Activated CD8-positive, alpha-beta T cell treated with anti-CD3 and anti-CD28 coated beads, Interleukin-2, amount 10 ng/mL, durations not matched to agents 7 days and 5 days (primary cell): ENCODE data around the gene UBA3. TPM values are rescaled to one million over a fixed set of nuclear protein-coding genes. Genes with fewer than 3 reads are reported as not detected.

Experiments used
- ATAC-seq: fragments of 150-1000 bp; cut with Tn5 transposase; one replicate; pipeline ENCODE4 v1.10.0; 2021; ENCODE audit warnings: moderate library complexity
- CTCF ChIA-PET: fragments of 350-600 bp; sonication (Branson Sonifier 250); formaldehyde crosslinking; loops from one replicate; lab custom pipeline; 2021; ENCODE audit warnings: antibody characterized with exemption; lab: Charles Lee
- POLR2A ChIA-PET: fragments of 350-600 bp; sonication (Branson Sonifier 250); formaldehyde crosslinking; loops from one replicate; lab custom pipeline; 2021; ENCODE audit warnings: antibody characterized with exemption; lab: Charles Lee
- DNase-seq: peaks from one replicate; pipeline ENCODE4 v3.0.0-alpha.2; 2020
- H3K27ac Mint-ChIP-seq: one replicate; pipeline ENCODE4 v1.8.0; 2021; ENCODE audit warnings: mild to moderate bottlenecking, mixed read lengths
- H3K27me3 Mint-ChIP-seq: one replicate; pipeline ENCODE4 v1.8.0; 2021; ENCODE audit warnings: low read depth, mixed read lengths
- H3K36me3 Mint-ChIP-seq: one replicate; pipeline ENCODE4 v1.8.0; 2021; ENCODE audit warnings: low read depth, mixed read lengths
- H3K4me1 Mint-ChIP-seq: one replicate; pipeline ENCODE4 v1.8.0; 2021; ENCODE audit warnings: low read depth, mixed read lengths
- H3K4me3 Mint-ChIP-seq: one replicate; pipeline ENCODE4 v1.8.0; 2021; ENCODE audit warnings: mild to moderate bottlenecking, mixed read lengths
- H3K9me3 Mint-ChIP-seq: one replicate; pipeline ENCODE4 v1.8.0; 2022; ENCODE audit warnings: mixed read lengths; ENCODE audit not compliant: insufficient read depth
- total RNA-seq, 2 experiments: library from RNA; stranded (reverse); gene quantifications; one replicate each; pipeline ENCODE4 v1.2.3, GENCODE V29; 2021

The UBA3 gene
- total RNA-seq, 2 experiments from 2014 or later: 95.5 to 101 TPM

DNA sequence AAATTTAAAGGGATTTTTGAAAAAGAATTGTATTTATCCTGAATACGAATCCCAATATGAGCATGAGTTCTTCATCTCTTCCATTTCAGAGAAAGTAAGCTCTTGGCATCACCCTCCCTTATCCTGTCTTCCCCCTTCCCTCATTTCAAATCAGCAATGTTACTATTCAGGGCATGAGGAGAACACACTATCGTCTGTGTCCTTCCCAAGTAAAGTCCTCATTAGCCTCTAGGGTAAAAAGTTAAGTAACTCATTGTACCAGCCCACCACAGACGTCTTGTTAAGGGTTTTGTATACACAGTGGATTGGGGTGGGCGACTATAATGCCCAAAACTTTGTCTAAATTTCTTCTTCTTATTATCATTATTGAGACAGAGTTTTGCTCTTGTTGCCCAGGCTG lies 19.4 kb upstream of the UBA3 start:
- H3K9me3 Mint-ChIP-seq: no peaks in the 10 kb centered on the region
- POLR2A ChIA-PET: interaction anchor here (0.7 kb wide), 1 partner anchor 324 kb away, joined by 3 read pairs; no protein-coding TSS in a partner anchor
- H3K36me3 Mint-ChIP-seq: peaks cover 80% of the 10 kb centered on the region
- CTCF ChIA-PET: interaction anchor here (4.2 kb wide), 1 partner anchor 20 kb away, joined by 27 read pairs; no protein-coding TSS in a partner anchor
- no peak for ATAC-seq
- H3K27ac Mint-ChIP-seq: no peak overlapping the region
- DNase-seq: no peak
- no peaks in the 10 kb centered on the region for H3K27me3 Mint-ChIP-seq
- no peak overlapping the region for H3K4me3 Mint-ChIP-seq
- H3K4me1 Mint-ChIP-seq: peaks cover 73% of the 10 kb centered on the region

DNA sequence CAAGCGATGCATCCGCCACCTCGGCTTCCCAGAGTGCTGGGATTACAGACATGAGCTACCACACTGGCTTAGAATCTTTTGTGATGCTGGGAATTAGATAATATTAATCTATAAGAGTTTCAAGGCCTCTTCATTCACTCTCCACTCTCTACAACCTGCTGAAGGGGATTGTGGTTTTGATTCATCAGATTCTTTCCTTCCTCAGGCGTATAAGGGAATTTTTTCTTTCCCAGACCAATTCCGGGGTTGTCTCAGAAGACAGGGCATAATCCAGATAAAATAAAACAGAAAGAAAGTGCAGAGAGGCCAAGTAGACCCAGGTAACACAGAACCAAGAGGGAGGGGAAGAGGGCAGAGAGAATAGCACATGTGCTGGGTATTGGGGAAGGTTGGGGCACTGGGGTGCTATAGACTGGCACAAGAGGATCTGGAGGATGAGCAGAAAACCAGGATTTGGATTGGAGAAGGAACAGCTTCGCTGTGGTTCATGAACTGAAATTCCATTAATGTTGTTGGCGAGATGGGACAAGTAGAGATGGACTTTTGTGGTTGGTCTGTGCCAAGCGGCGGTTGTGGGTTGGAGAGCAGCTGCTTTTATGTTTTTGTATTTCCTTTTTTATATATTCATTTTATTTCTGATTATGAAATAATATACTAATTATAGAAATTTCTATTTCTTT lies 17.4 kb upstream of the UBA3 start:
- POLR2A ChIA-PET: no interaction called here
- ATAC-seq: no peak
- CTCF ChIA-PET: no interaction called here
- DNase-seq: no peak
- H3K9me3 Mint-ChIP-seq: no peaks in the 10 kb centered on the region
- no peak overlapping the region for H3K4me3 Mint-ChIP-seq
- H3K27ac Mint-ChIP-seq: peak overlapping the region; percentile 13
- H3K36me3 Mint-ChIP-seq: peaks cover 76% of the 10 kb centered on the region
- H3K27me3 Mint-ChIP-seq: no peaks in the 10 kb centered on the region
- H3K4me1 Mint-ChIP-seq: peaks cover 76% of the 10 kb centered on the region

DNA sequence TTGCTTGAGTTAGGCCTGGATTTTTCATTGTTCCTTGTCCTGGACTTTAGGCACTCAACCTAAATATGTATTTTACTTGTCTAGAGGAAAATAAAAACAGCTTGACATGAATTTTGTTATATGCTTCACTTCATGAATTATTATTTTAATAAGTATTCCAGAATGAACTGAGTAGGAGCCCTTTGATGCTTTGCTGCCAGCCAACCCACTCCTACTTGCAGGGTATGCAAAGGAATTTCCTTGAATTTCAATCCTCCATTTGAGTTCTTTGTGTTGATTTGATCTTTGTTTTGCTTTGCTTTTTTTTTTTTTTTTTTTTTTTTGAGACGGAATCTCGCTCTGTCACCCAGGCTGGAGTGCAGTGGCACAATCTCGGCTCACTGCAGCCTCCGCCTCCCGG lies 16.1 kb upstream of the UBA3 start:
- ChIA-PET CTCF (interaction anchor here (0.5 to 1.1 kb wide), 3 partner anchors 8 to 14 kb away, joined by 3 read pairs; no protein-coding TSS in a partner anchor), POLR2A (interaction anchor here (1.1 to 2.1 kb wide), 2 partner anchors 10 to 44 kb away, joined by 3 to 9 read pairs; partner anchors contain the start of genes ARL6IP5 and TMF1)
- DNase-seq: no peak
- H3K27me3 Mint-ChIP-seq: no peaks in the 10 kb centered on the region
- H3K27ac Mint-ChIP-seq: no peak overlapping the region
- H3K4me3 Mint-ChIP-seq: no peak overlapping the region
- no peak for ATAC-seq
- peaks cover 72% of the 10 kb centered on the region for H3K36me3 Mint-ChIP-seq
- peaks cover 76% of the 10 kb centered on the region for H3K4me1 Mint-ChIP-seq
- H3K9me3 Mint-ChIP-seq: no peaks in the 10 kb centered on the region

DNA sequence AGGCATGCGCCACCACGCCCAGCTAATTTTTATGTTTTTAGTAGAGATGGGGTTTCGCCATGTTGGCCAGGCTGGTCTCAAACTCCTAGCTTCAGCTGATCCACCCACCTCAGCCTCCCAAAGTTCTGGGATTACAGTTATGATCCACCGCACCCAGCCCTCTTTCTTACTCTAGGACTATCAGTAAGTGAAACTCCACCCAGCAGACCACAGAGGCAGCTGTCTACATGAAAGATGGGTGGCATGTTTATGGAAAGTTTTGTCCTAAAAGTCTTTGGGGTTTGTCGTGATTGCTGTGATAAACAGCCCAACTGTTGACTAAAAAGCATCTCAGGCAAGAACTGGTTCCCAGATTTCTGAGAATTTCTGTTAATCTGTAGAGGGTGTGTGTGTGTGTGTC lies 15.5 kb upstream of the UBA3 start:
- CTCF ChIA-PET: interaction anchor here (0.5 to 1.1 kb wide), 3 partner anchors 9 to 13 kb away, joined by 3 read pairs; no protein-coding TSS in a partner anchor
- H3K27me3 Mint-ChIP-seq: no peaks in the 10 kb centered on the region

DNA sequence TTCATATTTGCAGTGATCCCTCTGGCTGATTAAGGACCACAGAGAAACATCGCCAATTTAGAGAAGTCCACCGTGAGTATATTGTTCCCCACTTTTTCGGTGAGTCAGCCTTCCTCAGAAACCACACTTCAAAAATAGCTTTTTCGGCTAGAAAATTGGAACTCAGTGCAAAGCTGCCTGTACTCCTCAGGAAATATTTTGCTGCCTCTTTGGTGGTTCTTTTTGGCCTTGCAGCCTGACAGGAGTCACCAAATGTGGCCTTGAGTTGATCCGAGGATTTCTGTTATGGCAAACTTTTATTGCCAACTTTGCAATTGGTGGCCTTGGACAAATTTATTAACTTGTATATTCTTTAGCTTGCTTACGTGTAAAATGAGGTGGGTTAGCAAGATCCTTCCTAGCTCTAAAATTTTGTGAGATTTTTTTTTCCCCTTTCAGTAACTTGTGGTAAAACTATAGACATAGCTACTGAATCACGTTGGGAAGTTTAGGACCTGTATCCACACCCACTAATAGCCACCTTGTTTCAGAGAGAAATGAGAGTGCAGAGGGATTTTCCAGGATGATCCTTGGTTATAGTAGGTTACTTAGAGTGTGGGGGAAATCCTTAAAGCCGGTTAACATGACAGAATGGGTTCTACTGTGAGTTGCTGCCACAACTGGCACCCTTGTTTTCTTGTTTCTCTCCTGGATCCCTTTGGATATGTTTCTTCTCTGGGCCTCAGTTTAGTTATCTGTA lies 14.5 kb upstream of the UBA3 start:
- H3K36me3 Mint-ChIP-seq: peaks cover 73% of the 10 kb centered on the region
- H3K4me1 Mint-ChIP-seq: peaks cover 83% of the 10 kb centered on the region
- POLR2A ChIA-PET: interaction anchor here (0.6 to 2.3 kb wide), 6 partner anchors 9 to 105 kb away, joined by 3 to 9 read pairs (median 6); partner anchors contain the start of genes ARL6IP5, EOGT and UBA3
- DNase-seq (peak; percentile 24), ATAC-seq (peak; percentile 16)
- CTCF ChIA-PET: interaction anchor here (0.8 to 1.8 kb wide), 2 partner anchors 9 to 26 kb away, joined by 3 to 7 read pairs; no protein-coding TSS in a partner anchor
- no peaks in the 10 kb centered on the region for H3K9me3 Mint-ChIP-seq
- peak overlapping the region; percentile 81 for H3K4me3 Mint-ChIP-seq
- no peaks in the 10 kb centered on the region for H3K27me3 Mint-ChIP-seq
- peak overlapping the region; percentile 89 for H3K27ac Mint-ChIP-seq

More for the DNA sequence above, 15.5 kb upstream of the UBA3 start:
- ATAC-seq: peak; percentile 14
- Mint-ChIP-seq H3K4me1 (peaks cover 78% of the 10 kb centered on the region), H3K27ac (peak overlapping the region; percentile 83), H3K9me3 (no peaks in the 10 kb centered on the region), H3K36me3 (peaks cover 71% of the 10 kb centered on the region), H3K4me3 (peak overlapping the region; percentile 39)
- DNase-seq: peak; percentile 32
- POLR2A ChIA-PET: interaction anchor here (1.1 to 2.3 kb wide), 3 partner anchors 10 to 43 kb away, joined by 3 to 9 read pairs (median 6); partner anchors contain the start of genes ARL6IP5 and TMF1

DNA sequence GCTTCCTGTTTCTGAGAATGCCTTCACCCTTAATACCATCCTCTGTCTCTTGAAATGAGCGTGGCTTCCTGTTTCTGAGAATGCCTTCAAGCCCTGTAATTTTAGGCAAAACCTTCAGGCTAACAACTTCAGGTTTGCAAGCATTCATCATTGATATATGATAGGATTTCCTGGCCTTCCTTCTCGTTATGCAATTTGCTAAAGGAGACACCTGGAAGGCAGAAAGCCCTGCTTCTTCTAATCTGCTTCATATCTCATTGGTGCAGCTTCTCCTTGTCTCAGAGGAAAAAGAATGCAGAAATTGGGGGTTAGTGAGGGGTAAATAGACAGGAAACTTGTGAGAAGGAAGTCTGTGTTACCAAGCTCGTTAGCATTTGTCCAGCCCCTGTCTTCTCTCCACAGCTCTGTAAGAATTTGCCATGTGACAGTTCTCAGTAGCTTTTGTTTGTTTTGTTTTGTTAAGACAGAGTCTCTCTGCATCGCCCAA lies 11.9 kb upstream of the UBA3 start:
- peak overlapping the region; percentile 81 for H3K4me3 Mint-ChIP-seq
- CTCF ChIA-PET: interaction anchor here (0.8 to 3.7 kb wide), 6 partner anchors 22 to 111 kb away, joined by 3 to 20 read pairs (median 6); partner anchors contain the start of gene TMF1

DNA sequence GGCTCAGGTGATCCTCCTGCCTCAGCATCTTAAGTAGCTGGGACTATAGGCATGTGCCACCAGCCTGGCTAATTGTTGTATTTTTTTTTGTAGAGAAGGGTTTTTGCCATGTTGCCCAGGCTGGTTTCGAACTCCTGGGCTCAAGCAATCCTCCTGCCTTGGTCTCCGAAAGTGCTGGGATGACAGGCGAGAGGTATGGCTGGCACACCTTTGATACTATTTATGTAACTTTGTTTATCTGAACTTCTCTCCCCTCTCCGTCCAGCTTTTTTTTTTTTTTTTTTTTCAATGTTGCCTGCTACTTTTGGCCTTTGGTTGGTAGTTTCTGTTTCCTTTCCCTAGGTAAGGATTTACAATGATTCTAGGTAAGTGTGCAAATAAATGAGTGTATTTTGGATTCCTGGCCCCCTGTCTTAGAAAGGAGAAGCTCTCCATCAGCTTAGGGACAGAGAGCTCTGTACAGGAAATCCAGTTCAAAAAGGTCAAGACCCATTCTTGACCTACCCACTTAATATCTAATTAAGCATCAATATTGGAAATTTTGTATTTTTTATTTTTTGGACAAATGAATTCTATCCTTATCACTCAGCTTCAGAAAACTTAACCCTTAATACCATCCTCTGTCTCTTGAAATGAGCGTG lies 11.3 kb upstream of the UBA3 start:
- Mint-ChIP-seq H3K27ac (peak overlapping the region; percentile 88), H3K4me3 (peak overlapping the region; percentile 81), H3K4me1 (peaks cover 79% of the 10 kb centered on the region), H3K9me3 (no peaks in the 10 kb centered on the region), H3K27me3 (no peaks in the 10 kb centered on the region), H3K36me3 (peaks cover 69% of the 10 kb centered on the region)
- peak; percentile 7 for ATAC-seq
- ChIA-PET POLR2A (interaction anchor here (0.6 to 4.6 kb wide), 13 partner anchors 10 to 119 kb away, joined by 3 to 40 read pairs (median 3); partner anchors contain the start of genes TMF1 and UBA3), CTCF (interaction anchor here (0.8 to 3.7 kb wide), 7 partner anchors 22 to 112 kb away, joined by 3 to 20 read pairs (median 4); partner anchors contain the start of genes EOGT and TMF1)
- no peak for DNase-seq

More for the DNA sequence above, 11.9 kb upstream of the UBA3 start:
- peak; percentile 70 for ATAC-seq
- POLR2A ChIA-PET: interaction anchor here (0.6 to 4.6 kb wide), 11 partner anchors 9 to 118 kb away, joined by 3 to 40 read pairs (median 3); partner anchors contain the start of genes TMF1 and UBA3
- H3K4me1 Mint-ChIP-seq: peaks cover 84% of the 10 kb centered on the region
- H3K36me3 Mint-ChIP-seq: peaks cover 74% of the 10 kb centered on the region
- no peaks in the 10 kb centered on the region for H3K9me3 Mint-ChIP-seq
- DNase-seq: peak; percentile 55
- H3K27me3 Mint-ChIP-seq: no peaks in the 10 kb centered on the region
- H3K27ac Mint-ChIP-seq: peak overlapping the region; percentile 88

DNA sequence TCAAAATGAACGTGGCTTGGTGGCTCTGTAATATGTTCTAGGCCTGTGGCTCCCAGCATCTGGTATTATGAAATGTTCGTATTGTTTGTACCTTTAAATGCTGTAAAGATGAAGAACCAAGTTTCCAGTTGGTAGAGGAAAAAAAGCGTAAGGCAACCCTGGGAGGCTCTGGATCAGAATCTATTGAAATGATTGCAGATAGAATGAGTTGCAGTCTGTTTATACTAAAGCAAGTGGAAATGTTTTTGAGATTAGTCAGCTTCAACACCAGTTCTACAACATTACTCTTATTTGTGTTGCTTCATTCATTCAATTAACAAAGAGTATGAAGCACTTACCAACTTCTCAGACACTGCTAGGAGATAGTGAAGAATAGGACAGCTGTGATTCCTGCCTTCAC lies 9.9 kb upstream of the UBA3 start:
- ATAC-seq (no peak), DNase-seq (no peak)
- H3K4me1 Mint-ChIP-seq: peaks cover 66% of the 10 kb centered on the region
- CTCF ChIA-PET: interaction anchor here (0.7 to 3.7 kb wide), 4 partner anchors 26 to 85 kb away, joined by 3 to 14 read pairs (median 6); partner anchors contain the start of gene TMF1
- POLR2A ChIA-PET: interaction anchor here (0.6 to 4.6 kb wide), 7 partner anchors 10 to 41 kb away, joined by 3 to 40 read pairs (median 5); partner anchors contain the start of genes TMF1 and UBA3
- peaks cover 72% of the 10 kb centered on the region for H3K36me3 Mint-ChIP-seq
- H3K9me3 Mint-ChIP-seq: no peaks in the 10 kb centered on the region
- peak overlapping the region; percentile 77 for H3K27ac Mint-ChIP-seq
- H3K27me3 Mint-ChIP-seq: no peaks in the 10 kb centered on the region
- peak overlapping the region; percentile 95 for H3K4me3 Mint-ChIP-seq

DNA sequence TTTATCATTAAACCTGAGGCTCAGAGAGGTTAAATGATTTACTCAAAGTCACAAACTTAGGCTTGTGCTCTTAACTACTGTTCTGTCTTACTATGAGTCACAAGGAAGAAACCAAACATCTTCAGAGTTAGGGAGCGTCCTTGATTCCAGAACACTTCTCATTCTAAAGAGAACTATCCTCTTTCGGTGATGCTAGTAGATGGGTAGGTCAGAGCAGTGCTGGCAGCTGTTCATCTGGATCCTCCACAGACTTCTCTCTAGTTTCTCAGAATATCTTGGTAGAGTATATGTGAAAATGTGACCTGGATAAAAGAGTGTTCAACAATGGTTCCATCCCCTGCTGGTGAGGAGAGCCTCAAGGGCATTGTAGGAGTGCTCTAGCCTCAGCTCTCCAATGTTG lies 7.9 kb upstream of the UBA3 start:
- POLR2A ChIA-PET: interaction anchor here (1.0 to 6.6 kb wide), 4 partner anchors 8 to 50 kb away, joined by 3 to 83 read pairs (median 47); partner anchors contain the start of genes TMF1 and UBA3
- DNase-seq: no peak
- no peaks in the 10 kb centered on the region for H3K9me3 Mint-ChIP-seq
- peak overlapping the region; percentile 74 for H3K27ac Mint-ChIP-seq
- CTCF ChIA-PET: interaction anchor here (1.0 to 1.6 kb wide), 2 partner anchors 24 to 33 kb away, joined by 4 to 7 read pairs; no protein-coding TSS in a partner anchor
- peaks cover 63% of the 10 kb centered on the region for H3K4me1 Mint-ChIP-seq
- peak overlapping the region; percentile 95 for H3K4me3 Mint-ChIP-seq
- no peak for ATAC-seq
- peaks cover 58% of the 10 kb centered on the region for H3K36me3 Mint-ChIP-seq
- H3K27me3 Mint-ChIP-seq: no peaks in the 10 kb centered on the region

DNA sequence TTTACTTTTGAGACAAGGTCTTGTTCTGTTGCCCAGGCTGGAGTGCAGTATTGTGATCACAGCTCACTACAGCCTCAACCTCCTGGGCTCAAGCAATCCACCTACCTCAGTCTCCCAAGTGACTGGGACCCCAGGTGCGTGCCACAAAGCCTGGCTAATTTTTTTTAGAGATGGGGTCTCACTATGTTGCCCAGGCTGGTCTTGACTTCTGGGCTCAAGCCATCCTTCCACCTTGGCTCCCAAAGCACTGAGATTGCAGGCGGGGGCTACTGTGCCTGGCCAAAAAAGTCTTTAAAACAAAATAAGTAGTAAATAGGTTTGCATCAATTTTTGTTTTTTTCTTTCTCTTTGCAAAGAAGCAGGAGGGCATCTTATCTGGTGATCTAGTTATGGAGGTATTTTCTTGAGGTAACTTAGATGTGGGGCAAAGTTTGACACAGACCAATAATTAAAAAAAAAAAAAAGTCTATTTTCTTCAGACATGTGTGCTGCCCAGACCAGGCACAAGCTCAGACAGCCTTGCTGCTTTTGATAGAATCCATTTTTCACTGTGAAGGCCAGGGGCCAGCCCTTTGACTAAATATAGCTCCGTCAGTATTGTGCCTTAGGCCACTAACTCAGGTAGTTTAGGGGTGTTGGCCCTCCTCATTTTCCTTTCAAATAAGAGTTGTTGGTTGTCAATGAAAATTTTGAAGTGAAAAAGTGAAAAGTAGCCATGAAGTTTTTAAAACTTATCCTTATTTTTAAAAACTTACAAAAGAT lies 7.0 kb upstream of the UBA3 start:
- POLR2A ChIA-PET: interaction anchor here (1.0 to 8.7 kb wide), 7 partner anchors 9 to 49 kb away, joined by 3 to 83 read pairs (median 9); partner anchors contain the start of gene TMF1
- CTCF ChIA-PET: interaction anchor here (0.6 to 1.6 kb wide), 4 partner anchors 23 to 33 kb away, joined by 3 to 7 read pairs (median 4); no protein-coding TSS in a partner anchor
- ATAC-seq (no peak), DNase-seq (no peak)
- peaks cover 57% of the 10 kb centered on the region for H3K36me3 Mint-ChIP-seq
- H3K9me3 Mint-ChIP-seq: no peaks in the 10 kb centered on the region
- peak overlapping the region; percentile 77 for H3K27ac Mint-ChIP-seq
- no peaks in the 10 kb centered on the region for H3K27me3 Mint-ChIP-seq
- H3K4me3 Mint-ChIP-seq: peak overlapping the region; percentile 95
- peaks cover 65% of the 10 kb centered on the region for H3K4me1 Mint-ChIP-seq
